Fibroblast of lung (primary cell): ENCODE results near the gene CGNL1.

ENCODE experiments used
- EZH2 ChIP-seq: IDR thresholded peaks from 2 replicates; pipeline ENCODE4 v1.5.1; 2012; ENCODE audit warnings: low read length, control low read depth, mild to moderate bottlenecking; ENCODE audit errors: missing control alignments
- TF ChIP-seq, protein P1 (sequence below), 2 donors: IDR thresholded peaks in 1 of 2; conservative IDR thresholded peaks in 1 of 2; 1 replicate in 1 of 2; 2 replicates in 1 of 2; pipeline ENCODE4 v1.5.1; 2011 to 2012; ENCODE audit warnings: low read length in 2 of 2, control low read depth in 1 of 2, inconsistent platforms in 1 of 2, low read depth in 1 of 2, mild to moderate bottlenecking in 1 of 2

DNA sequence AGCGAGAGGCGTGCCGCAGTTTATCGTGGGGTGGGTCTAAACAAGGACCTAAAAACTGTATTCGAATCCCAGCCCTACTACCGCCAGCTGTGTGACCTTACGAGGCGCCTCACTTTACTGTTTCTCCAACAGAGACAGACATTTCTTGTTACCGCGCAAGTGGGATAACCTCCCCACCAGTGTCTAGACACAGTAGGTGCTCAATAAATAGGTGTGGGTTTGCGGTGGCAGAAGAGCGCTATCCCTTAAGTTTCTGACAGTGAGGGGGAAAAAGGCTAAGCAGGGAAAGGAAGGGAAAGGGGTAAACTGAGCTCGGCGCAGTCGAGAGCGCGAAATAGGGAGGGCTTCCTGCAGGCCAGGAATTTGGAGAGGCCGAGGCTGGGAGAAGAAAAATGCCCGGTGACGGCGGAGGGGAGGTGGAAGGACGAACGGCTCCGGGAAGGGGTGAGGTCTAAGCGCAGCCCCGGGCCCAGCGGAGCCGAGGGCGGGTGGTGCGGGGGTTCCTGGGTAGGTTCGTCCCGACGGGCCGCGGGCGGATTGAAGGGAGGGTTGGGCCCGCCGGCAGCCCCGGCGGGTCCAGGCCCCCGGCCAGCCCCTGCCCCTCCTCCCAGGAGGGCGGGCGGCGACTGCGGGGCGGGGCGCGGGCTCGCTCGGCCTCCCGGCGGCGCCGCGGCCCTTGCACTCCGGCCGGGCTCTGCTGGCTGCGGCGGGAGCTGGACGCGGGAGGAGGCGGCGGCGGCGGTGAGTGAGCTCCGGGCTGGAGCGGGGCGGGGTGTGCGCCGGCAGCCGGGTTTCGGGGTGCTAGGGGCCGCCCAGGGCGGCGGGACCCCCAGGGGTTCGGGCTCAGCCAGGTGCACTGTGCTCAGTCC is at the start of gene CGNL1:
- TF ChIP-seq EZH2: peak; percentile 22
- TF ChIP-seq, protein P1, sequence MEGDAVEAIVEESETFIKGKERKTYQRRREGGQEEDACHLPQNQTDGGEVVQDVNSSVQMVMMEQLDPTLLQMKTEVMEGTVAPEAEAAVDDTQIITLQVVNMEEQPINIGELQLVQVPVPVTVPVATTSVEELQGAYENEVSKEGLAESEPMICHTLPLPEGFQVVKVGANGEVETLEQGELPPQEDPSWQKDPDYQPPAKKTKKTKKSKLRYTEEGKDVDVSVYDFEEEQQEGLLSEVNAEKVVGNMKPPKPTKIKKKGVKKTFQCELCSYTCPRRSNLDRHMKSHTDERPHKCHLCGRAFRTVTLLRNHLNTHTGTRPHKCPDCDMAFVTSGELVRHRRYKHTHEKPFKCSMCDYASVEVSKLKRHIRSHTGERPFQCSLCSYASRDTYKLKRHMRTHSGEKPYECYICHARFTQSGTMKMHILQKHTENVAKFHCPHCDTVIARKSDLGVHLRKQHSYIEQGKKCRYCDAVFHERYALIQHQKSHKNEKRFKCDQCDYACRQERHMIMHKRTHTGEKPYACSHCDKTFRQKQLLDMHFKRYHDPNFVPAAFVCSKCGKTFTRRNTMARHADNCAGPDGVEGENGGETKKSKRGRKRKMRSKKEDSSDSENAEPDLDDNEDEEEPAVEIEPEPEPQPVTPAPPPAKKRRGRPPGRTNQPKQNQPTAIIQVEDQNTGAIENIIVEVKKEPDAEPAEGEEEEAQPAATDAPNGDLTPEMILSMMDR (conservative IDR thresholded peaks at IDR 0.05 in 1 of 2, IDR thresholded peaks at IDR 0.05 in 1 of 2; ENCODE audit: low read depth in 1 of 2, low read length in 2 of 2): no peak
